Uterus (tissue), 2 donors: ENCODE measurements around the gene MEGF8.
A peak's percentile ranks its signal among the peaks of the same experiment; 100 is the strongest.

Experiments
- CTCF ChIP-seq, 4 experiments: fragments of 200-600 bp in 2 of 4; fragments of 450-650 bp in 2 of 4; sonication (generic) in 2 of 4; IDR thresholded peaks; one replicate each; pipeline ENCODE4 v1.5.1; 2016 to 2019; ENCODE audit warnings: antibody characterized with exemption in 4 of 4, mild to moderate bottlenecking in 2 of 4, moderate library complexity in 1 of 4
- POLR2A ChIP-seq, 2 donors: fragments of 450-650 bp; IDR thresholded peaks; one replicate each; pipeline ENCODE4 v1.6.1; 2016; ENCODE audit warnings: antibody characterized with exemption in 2 of 2, mild to moderate bottlenecking in 1 of 2, moderate library complexity in 1 of 2

GRCh38 chr19:42295831-42296525 lies 29.5 kb upstream of the MEGF8 start:
- TF ChIP-seq CTCF (IDR thresholded peaks at IDR 0.05): peak; percentile 89 to 98 (median 92)
- TF ChIP-seq POLR2A (IDR thresholded peaks at IDR 0.05): peak in 1 of 2 donors; percentile 8
